Endometrial microvascular endothelial cells (primary cell): Measurements from ENCODE around the gene ADAMTS2. TPM values are rescaled to one million over a fixed set of nuclear protein-coding genes. Genes with fewer than 3 reads are reported as not detected.

ENCODE experiments used
- in situ Hi-C: cut with HindIII; loops from 2 replicates; pipeline ENCODE4 v1.10.0; 2017; ENCODE audit warnings: low sequenced_read_pairs, low pct_unique_long_range_greater_than_20kb; ENCODE audit errors: inconsistent ontology term
- total RNA-seq: library from RNA; depleted of rRNA; stranded (reverse); fragments of >200 nt; gene quantifications from one replicate; pipeline ENCODE4 v1.2.3, GENCODE V29; 2015; ENCODE audit errors: inconsistent ontology term

ADAMTS2 gene
- total RNA-seq, 1 donor from 2014 or later, result 2.0 TPM

DNA sequence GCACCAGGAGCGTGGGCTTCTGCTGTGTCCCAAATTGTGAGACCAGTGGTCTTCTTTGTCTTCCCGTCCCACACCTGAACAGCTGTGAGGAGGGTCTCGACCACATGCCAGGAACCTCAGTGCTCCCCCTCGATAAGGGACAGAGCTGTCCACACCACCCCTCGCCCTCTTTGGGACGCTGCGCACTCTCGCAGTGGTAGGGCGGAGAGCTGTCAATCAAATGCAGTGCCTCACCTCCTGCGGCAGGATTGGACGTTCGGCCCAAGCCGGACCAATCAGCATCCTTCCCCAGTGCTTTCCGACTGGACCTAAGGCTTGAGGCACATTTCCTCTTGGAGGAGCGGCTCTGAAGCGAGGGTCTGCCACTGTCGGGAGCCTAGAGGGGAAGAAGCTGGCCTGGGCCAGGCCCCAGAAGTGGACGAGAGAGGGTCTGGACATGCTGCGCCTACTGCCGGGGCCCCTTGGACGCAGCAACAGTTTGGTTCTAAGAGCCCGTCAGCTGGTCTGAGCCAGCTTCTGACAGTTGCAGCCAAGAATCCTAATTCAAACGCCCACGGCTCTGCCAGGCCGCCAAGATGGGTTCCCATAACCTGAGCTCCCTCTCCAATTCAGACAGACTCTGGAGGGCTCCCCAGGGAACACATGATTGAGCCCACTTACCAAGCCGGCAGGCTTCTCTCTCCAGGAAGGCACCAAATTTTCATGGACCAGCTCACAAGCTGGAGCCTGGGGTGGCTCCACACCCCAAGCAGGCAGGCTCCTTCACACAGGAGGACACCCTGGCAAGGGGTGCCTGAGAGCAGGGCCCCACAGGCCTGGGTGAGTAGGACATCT, 28.1 kb upstream of the ADAMTS2 start:
- in situ Hi-C loops, result no loop called here

DNA sequence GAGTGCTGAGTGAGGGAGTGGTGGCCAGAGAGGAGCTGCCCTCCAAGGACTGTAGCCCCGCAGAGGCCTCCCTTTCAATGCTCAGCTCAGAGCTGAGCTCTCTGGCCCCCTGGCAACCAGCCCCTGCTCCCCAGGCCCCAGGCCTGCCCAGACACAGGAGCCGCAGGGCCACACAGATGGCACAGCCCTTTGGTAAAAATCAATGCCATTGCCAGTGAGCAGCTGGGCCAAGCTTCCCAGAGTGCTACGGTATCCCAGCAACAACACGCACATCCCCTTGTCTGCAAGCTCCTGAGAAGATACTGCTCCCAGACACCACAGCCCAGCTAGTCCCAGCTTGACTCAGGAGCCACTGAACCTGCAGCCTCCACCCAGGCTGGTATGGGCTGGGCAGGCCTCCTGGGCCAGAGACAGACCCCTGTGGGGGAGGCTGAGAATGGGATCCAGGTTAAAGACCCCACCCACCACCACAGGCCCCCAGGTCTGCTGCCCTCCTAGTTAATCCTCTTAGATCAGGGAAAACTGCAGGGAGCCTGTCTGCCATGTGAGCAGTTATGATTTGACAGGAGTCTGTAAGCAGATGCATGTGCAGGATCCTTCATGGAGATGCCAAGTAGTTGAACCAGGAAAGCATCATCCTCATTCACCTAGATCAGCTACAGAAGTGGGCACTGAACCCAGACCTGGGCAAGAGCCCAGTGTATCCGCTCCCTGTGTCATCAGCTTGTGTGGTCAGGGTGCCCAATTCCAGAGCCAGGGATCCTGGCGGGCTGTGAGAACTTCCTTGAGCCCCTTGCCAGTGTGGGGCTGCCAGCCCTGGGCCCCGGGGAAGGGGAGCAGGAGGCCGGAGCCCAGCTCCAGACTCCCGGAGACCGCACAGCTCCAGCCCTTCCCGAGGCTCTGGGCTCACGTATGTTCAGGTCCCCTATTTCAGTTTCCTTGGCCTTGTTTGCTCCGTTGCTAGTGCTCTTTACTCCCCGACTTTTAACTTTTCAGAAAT, 26.7 kb upstream of the ADAMTS2 start:
- in situ Hi-C loops, result no loop called here

DNA sequence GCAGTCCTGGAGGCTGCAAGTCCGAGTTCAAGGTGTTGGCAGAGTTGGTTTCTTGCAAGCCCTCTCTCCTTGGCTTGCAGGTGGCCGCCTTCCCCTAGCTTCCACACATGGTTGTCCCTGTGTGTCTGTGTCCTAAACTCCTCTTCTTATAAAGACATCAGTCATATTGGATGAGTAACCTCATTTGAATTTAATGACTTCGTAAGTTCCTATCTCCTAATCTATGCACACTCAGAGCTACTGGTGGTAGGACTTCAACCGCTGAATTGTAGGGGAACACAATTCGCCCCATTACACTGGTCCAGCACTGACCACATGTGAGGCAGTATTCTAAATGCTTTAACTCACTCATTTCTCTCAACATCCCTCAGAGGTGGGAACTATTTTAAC, 25.9 kb upstream of the ADAMTS2 start:
- in situ Hi-C loops, result no loop called here

DNA sequence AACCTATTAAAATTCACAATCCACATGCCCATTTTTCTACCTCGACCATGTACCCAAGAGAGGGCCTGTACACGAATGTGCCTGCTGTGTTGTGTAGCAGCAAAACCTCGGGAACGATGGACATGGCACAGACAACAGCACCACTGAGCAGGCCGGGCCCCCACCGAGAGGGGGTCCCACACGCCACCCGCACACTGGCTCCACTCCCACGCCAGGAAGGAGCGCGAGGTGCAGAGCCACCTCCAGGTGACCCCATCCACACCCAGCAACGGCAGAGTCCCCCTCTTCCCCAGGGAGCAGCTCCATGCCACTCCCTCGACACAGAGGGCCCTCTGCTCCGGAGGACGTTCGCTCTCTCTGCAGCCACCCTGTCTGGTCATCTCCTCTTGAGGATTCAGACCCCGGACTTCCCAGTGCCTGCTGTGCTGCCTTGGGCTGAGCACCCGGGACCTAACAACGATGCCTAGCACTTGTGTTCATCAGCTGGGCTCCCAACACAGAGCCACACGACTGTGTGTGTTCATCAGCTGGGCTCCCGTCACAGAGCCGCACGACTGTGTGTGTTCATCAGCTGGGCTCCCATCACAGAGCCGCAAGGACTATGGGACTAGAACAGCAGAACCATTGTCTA, 25.3 kb upstream of the ADAMTS2 start:
- in situ Hi-C loops, result no loop called here

DNA sequence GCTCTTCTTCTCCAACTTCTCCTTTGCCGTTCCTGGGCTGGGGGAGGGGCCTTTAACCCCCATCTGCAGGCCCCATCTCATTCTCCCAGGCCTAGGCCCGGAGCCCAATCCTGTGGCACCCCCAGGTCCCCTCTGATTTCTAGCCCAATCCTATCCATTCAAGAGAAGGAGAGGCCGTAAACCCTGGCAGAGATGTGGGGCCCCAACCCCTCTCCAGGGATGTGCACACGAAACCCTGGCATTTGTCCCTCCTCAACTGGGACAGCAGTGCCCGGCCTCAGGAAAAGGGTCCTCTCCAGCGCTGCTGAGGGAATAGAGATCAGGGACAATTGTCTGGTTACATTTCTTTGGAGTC, 24.2 kb upstream of the ADAMTS2 start:
- in situ Hi-C loops, result no loop called here

DNA sequence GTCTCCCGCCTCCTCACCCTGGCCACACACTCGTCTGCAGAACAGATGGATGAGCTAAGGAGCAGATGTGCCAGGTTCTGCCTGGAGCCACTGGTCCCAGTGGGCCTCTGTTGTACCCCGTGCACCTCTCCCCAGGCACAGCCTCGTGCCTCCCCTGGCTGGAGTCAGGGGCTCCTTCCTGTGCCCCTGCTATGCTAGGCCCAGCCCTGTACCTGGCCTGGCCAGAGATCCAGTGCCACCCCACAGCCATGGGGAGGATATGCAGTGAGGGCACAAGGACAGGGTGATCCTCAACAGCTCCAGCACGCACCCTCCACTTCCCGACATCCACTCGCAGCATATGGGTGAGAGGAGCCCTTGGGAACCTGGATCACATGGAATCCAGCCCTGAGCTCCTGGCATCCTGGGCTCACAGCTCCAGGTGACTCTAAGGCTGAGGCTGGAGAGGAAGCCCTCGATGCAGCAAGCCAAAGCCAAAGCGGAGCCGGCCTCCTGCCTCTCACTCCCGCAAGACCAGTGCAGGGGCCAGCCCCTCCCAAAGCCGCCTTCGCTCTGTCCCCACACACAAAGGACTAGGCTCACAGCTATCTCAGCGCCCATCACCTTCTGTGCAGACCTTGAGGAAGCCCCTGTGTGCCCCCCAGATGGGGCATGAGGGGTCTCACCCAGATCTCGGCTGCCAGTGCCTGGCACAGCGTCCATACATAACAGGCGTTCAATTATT, 23.7 kb upstream of the ADAMTS2 start:
- in situ Hi-C loops, result no loop called here

DNA sequence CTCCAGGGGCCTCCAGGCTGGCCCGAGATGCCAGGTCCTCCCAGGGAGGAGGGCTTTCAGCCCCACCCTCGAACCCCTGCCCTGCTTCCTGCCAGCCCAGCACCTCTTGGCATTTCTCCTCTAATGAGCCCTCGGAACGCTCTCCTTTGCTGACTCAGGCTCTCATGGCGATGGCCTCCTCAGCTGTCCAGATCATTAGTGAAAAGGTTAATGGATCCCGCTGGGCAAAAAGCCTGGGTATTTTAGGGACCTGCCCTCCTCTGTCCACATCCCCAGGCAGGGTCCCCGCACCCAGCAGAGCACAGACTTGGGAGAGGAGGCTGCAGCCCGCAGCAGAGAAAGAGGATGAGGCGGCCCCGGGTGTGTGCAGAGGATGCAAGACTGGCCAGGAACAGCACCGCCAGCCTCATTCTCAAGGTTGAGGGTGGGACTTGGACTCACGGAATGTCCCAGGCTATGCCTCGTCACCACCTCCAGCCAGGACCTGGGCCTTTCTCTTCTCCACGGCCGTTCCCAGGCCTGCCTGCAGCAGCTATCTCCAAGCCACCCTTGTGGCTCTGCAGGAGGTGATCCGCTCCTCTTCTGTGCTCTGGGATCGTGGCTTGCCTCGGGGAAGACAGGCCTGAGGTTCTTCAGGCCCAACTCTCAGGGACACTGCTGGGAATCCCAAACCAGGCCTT, 23.0 kb upstream of the ADAMTS2 start:
- in situ Hi-C loops, result no loop called here

DNA sequence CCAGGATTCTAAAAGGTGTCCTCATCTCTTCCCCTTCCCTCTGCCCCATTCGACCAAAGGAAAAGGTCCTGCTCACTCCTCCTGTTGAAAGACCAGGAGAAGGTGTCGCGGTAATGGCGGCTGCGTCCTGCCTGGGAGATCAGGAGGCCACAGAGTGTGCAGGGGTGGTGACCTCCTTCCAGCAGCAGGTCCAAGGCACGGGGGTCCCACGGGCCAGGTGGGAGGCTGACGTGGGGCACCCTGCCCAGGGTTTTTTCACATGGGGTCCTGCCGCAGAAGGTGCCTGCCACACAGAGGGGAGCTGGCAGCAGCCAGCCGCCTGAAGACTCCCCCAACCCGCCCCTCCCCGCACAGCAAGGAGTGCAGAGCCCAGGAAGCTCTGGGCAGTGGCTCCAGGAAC, 22.2 kb upstream of the ADAMTS2 start:
- in situ Hi-C loops, result no loop called here

GRCh38 chr5:179362355-179362754, 17.1 kb upstream of the ADAMTS2 start:
- in situ Hi-C loops, result no loop called here

- in situ Hi-C loops, result no loop called here
These were observed 15.9 kb upstream of the ADAMTS2 start for GRCh38 chr5:179361037-179361603.

DNA sequence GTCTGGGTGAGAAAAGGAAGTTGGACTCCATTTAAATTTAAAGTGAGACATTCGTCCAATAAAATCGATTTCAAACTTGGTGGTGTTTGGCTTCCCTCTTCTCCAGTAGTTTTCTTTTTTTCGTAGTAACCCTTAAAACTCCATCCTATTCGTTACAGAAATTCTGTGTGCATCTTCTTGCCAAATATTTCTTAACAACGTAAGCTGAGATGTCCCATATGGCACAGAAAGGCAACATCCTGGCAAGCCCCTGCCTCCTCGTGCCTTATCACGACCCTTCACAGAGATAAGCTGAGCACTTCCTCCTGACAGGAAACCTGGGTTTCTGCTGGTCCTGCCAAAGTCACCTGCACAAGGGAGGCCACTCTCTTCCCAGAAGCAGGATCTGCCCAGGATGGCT, 11.8 kb upstream of the ADAMTS2 start:
- in situ Hi-C loops, result no loop called here

DNA sequence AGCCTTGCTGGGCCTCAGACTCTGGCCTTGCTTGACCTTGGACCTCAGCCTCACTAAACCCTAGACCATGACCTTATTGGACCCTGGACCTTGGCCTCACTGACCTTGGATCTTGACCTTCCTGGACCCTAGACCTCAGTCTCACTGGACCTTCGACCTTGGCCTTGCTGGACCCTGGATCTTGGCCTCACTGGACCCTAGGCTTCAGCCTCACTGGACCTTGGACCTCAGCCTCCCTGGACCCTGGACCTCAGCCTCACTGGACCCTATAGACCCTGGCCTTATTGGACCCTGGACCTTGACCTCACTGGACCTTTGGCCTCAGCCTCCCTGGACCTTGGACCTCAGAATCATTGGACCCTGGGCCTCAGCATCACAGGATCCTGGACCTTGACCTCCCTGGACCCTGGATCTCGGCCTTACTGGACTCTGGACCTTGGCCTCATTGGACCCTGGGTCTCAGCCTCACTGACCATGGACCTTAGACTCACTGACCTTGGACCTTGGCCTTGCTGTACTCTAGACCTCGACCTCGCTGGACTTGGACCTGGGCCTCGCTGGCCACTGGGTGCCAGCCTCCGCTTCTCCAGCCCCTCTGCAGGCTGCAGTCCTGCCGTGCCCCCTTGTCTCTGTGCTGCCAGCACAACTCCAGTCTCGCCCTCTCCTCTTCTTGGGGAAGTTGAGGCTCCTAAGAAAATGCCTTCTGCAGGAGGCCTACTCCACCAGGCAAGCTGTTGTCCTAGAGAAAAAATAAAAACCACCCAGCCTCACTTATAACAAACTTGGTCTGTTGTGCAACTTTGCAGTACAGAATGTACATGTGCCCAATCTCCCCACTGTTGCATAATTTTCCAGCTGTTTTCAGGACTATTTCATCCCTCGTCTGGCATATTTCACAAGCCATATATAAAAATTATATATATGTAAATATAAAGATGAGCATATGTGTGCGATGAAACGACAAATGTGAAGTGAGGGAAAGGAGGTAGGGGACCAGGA, 11.0 kb upstream of the ADAMTS2 start:
- in situ Hi-C loops, result no loop called here

DNA sequence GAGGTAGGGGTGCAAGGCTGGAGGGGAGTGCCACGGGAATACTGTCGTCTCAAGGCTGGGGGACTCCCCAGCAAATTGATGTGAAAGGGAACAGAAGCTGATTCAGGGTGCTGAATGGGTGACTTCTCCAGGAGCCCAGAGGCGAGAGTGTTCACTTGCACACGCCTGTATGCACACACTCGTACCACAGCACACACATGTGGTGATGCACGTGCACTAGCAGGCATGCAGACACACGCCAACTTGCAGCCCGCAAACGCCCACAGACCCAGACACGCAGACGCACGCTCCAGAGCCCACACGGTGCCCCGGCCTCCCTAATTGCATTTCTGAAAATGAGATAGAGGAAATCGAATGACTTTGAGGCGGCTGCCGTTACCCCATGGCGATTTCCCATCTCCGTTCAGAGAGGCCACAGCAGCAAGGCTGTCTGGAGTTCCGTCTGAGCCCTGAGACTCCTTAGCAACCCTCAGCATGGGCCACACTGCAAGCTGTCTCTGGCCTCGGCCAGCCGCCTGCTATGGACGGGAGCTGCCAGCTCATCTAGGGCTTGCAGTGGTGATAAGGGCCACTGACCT, 9.1 kb upstream of the ADAMTS2 start:
- in situ Hi-C loops, result no loop called here

- in situ Hi-C loops, result no loop called here
These were observed 3.6 kb upstream of the ADAMTS2 start for GRCh38 chr5:179348843-179349242.

- in situ Hi-C loops, result no loop called here
These were observed 2.8 kb upstream of the ADAMTS2 start for GRCh38 chr5:179348011-179348530.

DNA sequence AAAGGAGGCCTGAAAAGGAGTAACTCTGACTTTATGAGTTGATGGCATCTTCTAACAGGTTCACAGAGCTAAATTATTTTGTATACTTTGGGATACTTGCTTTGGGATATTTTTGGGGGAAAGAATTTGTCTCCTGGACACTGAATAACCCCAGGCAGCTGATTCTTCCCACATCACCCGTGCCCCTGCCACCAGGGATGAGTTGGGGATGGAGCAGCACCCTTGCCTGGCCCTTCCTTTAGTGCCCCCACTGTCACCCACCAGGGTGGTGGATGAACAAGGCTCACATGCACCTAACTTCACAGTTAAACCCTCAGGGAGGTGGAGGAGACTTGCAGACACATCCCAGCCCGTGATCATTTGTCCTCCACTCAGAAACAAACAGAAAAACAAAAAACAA, 2.3 kb upstream of the ADAMTS2 start:
- in situ Hi-C loops, result no loop called here
